ENCODE results near the gene KRT85.

Gene KRT85

GRCh38 chr12:52378091-52378490, 10.8 kb upstream of the KRT85 start:
- no peak overlapping the region for H3K4me3 ChIP-seq (ENCODE audit: low read depth in 1 of 2, low read length in 2 of 2)

GRCh38 chr12:52377266-52377665, 10.0 kb upstream of the KRT85 start:
- H3K4me1 ChIP-seq (ENCODE audit: control insufficient read depth in 1 of 2, insufficient read depth in 2 of 2, low read length in 2 of 2): no peaks in the 10 kb centered on the region
- no peaks in the 10 kb centered on the region for H3K36me3 ChIP-seq (ENCODE audit: control insufficient read depth in 1 of 2, insufficient read depth in 2 of 2, low read length in 2 of 2)

More at GRCh38 chr12:52378091-52378490, 10.8 kb upstream of the KRT85 start:
- peaks cover 0 to 2% of the 10 kb centered on the region in 2 donors for H3K9me3 ChIP-seq (ENCODE audit: control insufficient read depth in 1 of 2, low read length in 2 of 2)
- no peaks in the 10 kb centered on the region for H3K36me3 ChIP-seq (ENCODE audit: control insufficient read depth in 1 of 2, insufficient read depth in 2 of 2, low read length in 2 of 2)
- no peak overlapping the region for H3K27ac ChIP-seq (ENCODE audit: low read length)
- H3K4me1 ChIP-seq (ENCODE audit: control insufficient read depth in 1 of 2, insufficient read depth in 2 of 2, low read length in 2 of 2): no peaks in the 10 kb centered on the region
- H3K27me3 ChIP-seq (ENCODE audit: low read depth, low read length): no peaks in the 10 kb centered on the region

DNA sequence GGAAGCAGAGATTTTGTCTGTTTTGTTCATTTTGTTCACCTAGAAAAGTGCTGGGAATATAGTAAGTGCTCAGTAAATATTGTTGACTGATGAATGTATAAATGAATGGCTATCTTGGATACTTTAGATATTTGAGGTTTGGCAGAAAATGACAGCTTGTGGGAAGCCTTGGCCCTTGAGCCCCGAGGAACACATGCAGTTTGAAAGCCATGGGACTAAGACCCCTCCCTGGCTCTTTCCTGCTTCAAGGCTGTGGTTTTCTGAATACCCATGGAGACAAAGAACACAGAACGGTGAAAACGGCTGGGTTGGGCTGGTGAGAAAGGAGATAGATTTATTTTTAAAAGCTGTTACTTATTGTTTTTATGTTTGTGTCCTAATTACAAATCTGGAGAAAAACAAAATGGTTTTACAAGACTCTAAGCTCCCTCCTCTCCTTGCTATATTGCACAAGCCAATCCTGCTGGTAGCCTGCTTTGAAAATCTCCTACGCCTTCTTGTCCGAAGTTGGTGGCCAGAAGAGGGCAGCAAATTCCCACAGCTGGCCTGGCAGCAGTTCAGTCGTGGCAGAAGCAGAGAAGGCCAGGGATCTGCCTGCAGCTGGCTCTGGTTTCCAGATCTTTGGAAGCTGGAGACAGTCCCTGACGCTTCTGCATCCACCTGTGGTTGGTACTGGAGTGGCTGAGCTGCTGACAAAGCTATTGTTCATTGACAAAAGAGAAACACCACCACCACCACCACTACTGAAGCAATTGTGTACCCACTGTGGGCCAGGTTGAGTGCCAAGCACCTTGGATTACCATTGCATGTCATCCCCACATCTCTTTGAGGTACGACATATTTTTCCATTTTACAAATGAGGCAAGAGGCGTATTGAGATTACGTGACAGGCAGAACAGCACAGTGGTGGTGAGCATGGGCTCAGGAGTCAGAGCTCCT, 5.2 kb upstream of the KRT85 start:
- peaks cover 0 to 11% of the 10 kb centered on the region in 2 donors for H3K4me1 ChIP-seq (ENCODE audit: control insufficient read depth in 1 of 2, insufficient read depth in 2 of 2, low read length in 2 of 2)
- H3K27ac ChIP-seq (ENCODE audit: low read length): no peak overlapping the region
- peaks cover 0 to 2% of the 10 kb centered on the region in 2 donors for H3K9me3 ChIP-seq (ENCODE audit: control insufficient read depth in 1 of 2, low read length in 2 of 2)
- no peaks in the 10 kb centered on the region for H3K27me3 ChIP-seq (ENCODE audit: low read depth, low read length)
- H3K36me3 ChIP-seq (ENCODE audit: control insufficient read depth in 1 of 2, insufficient read depth in 2 of 2, low read length in 2 of 2): no peaks in the 10 kb centered on the region
- H3K4me3 ChIP-seq (ENCODE audit: low read depth in 1 of 2, low read length in 2 of 2): no peak overlapping the region

More at GRCh38 chr12:52377266-52377665, 10.0 kb upstream of the KRT85 start:
- Histone ChIP-seq H3K4me3 (ENCODE audit: low read depth in 1 of 2, low read length in 2 of 2) (no peak overlapping the region), H3K9me3 (ENCODE audit: control insufficient read depth in 1 of 2, low read length in 2 of 2) (peaks cover 0 to 2% of the 10 kb centered on the region in 2 donors), H3K27me3 (ENCODE audit: low read depth, low read length) (no peaks in the 10 kb centered on the region), H3K27ac (ENCODE audit: low read length) (no peak overlapping the region)

- Histone ChIP-seq H3K27me3 (ENCODE audit: low read depth, low read length) (no peaks in the 10 kb centered on the region), H3K4me3 (ENCODE audit: low read depth in 1 of 2, low read length in 2 of 2) (no peak overlapping the region), H3K36me3 (ENCODE audit: control insufficient read depth in 1 of 2, insufficient read depth in 2 of 2, low read length in 2 of 2) (no peaks in the 10 kb centered on the region), H3K27ac (ENCODE audit: low read length) (no peak overlapping the region), H3K9me3 (ENCODE audit: control insufficient read depth in 1 of 2, low read length in 2 of 2) (peaks cover 0 to 2% of the 10 kb centered on the region in 2 donors), H3K4me1 (ENCODE audit: control insufficient read depth in 1 of 2, insufficient read depth in 2 of 2, low read length in 2 of 2) (peaks cover 0 to 11% of the 10 kb centered on the region in 2 donors)
Measured at GRCh38 chr12:52371716-52372115, 4.4 kb upstream of the KRT85 start.

DNA sequence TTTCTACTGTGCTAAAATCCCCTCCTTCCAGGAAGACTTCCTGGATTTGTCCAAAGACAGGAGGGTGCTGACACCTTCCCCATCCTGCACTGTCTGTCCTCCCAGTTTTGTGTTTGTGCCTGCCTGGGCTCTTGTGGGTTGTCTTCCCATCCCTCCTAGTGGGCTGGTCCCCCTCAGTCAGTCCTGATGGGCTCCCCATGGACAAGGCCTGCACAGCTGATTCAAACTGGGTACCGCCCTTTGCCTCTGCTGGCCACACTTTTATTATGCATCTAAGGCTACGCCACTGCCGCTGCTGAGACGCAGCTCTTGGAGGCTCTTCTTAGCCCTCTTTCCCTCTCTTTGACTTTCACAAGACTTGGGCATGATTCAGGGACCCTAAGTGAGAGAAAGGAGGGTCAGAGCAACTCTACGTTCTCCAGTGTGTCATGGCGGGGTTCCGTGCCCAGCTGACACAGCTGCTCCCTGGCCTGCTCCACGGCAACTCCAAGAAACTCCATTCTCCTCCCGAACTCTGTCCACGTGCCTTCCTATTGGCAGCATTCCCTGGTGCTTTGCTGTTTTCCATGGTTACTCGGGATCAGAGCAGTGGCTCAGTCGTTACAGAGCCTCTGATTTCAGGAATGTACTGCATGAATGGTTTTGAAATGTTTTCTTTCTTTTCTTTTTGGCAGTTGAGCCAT, 3.8 kb upstream of the KRT85 start:
- Histone ChIP-seq H3K4me1 (ENCODE audit: control insufficient read depth in 1 of 2, insufficient read depth in 2 of 2, low read length in 2 of 2) (peaks cover 0 to 11% of the 10 kb centered on the region in 2 donors), H3K27me3 (ENCODE audit: low read depth, low read length) (no peaks in the 10 kb centered on the region), H3K27ac (ENCODE audit: low read length) (no peak overlapping the region)

GRCh38 chr12:52369809-52370208, 2.5 kb upstream of the KRT85 start:
- Histone ChIP-seq H3K4me3 (ENCODE audit: low read depth in 1 of 2, low read length in 2 of 2) (no peak overlapping the region), H3K27me3 (ENCODE audit: low read depth, low read length) (no peaks in the 10 kb centered on the region), H3K27ac (ENCODE audit: low read length) (no peak overlapping the region), H3K36me3 (ENCODE audit: control insufficient read depth in 1 of 2, insufficient read depth in 2 of 2, low read length in 2 of 2) (no peaks in the 10 kb centered on the region), H3K4me1 (ENCODE audit: control insufficient read depth in 1 of 2, insufficient read depth in 2 of 2, low read length in 2 of 2) (peaks cover 0 to 11% of the 10 kb centered on the region in 2 donors), H3K9me3 (ENCODE audit: control insufficient read depth in 1 of 2, low read length in 2 of 2) (peaks cover 0 to 2% of the 10 kb centered on the region in 2 donors)

More for the DNA sequence above, 3.8 kb upstream of the KRT85 start:
- Histone ChIP-seq H3K4me3 (ENCODE audit: low read depth in 1 of 2, low read length in 2 of 2) (no peak overlapping the region), H3K9me3 (ENCODE audit: control insufficient read depth in 1 of 2, low read length in 2 of 2) (peaks cover 0 to 2% of the 10 kb centered on the region in 2 donors), H3K36me3 (ENCODE audit: control insufficient read depth in 1 of 2, insufficient read depth in 2 of 2, low read length in 2 of 2) (no peaks in the 10 kb centered on the region)

- H3K9me3 ChIP-seq (ENCODE audit: control insufficient read depth in 1 of 2, low read length in 2 of 2): peaks cover 0 to 2% of the 10 kb centered on the region in 2 donors
Measured at GRCh38 chr12:52369211-52369610, 1.9 kb upstream of the KRT85 start.

GRCh38 chr12:52368508-52368907, 1.2 kb upstream of the KRT85 start:
- H3K36me3 ChIP-seq (ENCODE audit: control insufficient read depth in 1 of 2, insufficient read depth in 2 of 2, low read length in 2 of 2): no peaks in the 10 kb centered on the region
- no peak overlapping the region for H3K27ac ChIP-seq (ENCODE audit: low read length)
- H3K4me1 ChIP-seq (ENCODE audit: control insufficient read depth in 1 of 2, insufficient read depth in 2 of 2, low read length in 2 of 2): peaks cover 0 to 11% of the 10 kb centered on the region in 2 donors
- H3K27me3 ChIP-seq (ENCODE audit: low read depth, low read length): no peaks in the 10 kb centered on the region
- H3K4me3 ChIP-seq (ENCODE audit: low read depth in 1 of 2, low read length in 2 of 2): no peak overlapping the region
- H3K9me3 ChIP-seq (ENCODE audit: control insufficient read depth in 1 of 2, low read length in 2 of 2): no peaks in the 10 kb centered on the region

More at GRCh38 chr12:52369211-52369610, 1.9 kb upstream of the KRT85 start:
- Histone ChIP-seq H3K27ac (ENCODE audit: low read length) (no peak overlapping the region), H3K36me3 (ENCODE audit: control insufficient read depth in 1 of 2, insufficient read depth in 2 of 2, low read length in 2 of 2) (no peaks in the 10 kb centered on the region), H3K4me1 (ENCODE audit: control insufficient read depth in 1 of 2, insufficient read depth in 2 of 2, low read length in 2 of 2) (peaks cover 0 to 11% of the 10 kb centered on the region in 2 donors), H3K4me3 (ENCODE audit: low read depth in 1 of 2, low read length in 2 of 2) (no peak overlapping the region), H3K27me3 (ENCODE audit: low read depth, low read length) (no peaks in the 10 kb centered on the region)

DNA sequence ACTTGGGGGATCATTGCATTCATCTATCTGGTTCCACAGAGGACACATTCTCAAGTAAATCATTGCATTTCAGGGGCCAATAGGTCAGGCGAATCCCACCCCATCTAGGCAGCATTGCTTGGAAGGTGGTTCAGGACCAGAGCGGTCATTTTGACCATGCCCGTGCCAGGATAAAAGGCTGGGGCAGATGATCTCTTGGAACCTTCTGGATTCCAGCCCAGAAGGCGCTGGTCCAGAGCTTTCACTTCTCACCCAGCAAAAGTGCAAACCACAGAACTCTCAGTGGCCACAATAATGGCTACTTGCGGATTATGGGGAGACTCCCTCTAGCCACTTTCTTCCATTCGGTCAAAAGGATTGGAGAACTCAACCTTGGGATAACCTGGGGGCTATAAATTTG, 595 bp upstream of the KRT85 start:
- Histone ChIP-seq H3K4me3 (ENCODE audit: low read depth in 1 of 2, low read length in 2 of 2) (no peak overlapping the region), H3K9me3 (ENCODE audit: control insufficient read depth in 1 of 2, low read length in 2 of 2) (no peaks in the 10 kb centered on the region), H3K4me1 (ENCODE audit: control insufficient read depth in 1 of 2, insufficient read depth in 2 of 2, low read length in 2 of 2) (peaks cover 0 to 11% of the 10 kb centered on the region in 2 donors), H3K27me3 (ENCODE audit: low read depth, low read length) (no peaks in the 10 kb centered on the region), H3K27ac (ENCODE audit: low read length) (no peak overlapping the region), H3K36me3 (ENCODE audit: control insufficient read depth in 1 of 2, insufficient read depth in 2 of 2, low read length in 2 of 2) (no peaks in the 10 kb centered on the region)

GRCh38 chr12:52364901-52365489, 2.3 kb downstream of the KRT85 start:
- H3K27me3 ChIP-seq (ENCODE audit: low read depth, low read length): no peaks in the 10 kb centered on the region
- H3K27ac ChIP-seq (ENCODE audit: low read length): no peak overlapping the region
- H3K4me3 ChIP-seq (ENCODE audit: low read depth in 1 of 2, low read length in 2 of 2): no peak overlapping the region
- no peaks in the 10 kb centered on the region for H3K4me1 ChIP-seq (ENCODE audit: control insufficient read depth in 1 of 2, insufficient read depth in 2 of 2, low read length in 2 of 2)
- H3K9me3 ChIP-seq (ENCODE audit: control insufficient read depth in 1 of 2, low read length in 2 of 2): no peaks in the 10 kb centered on the region
- no peaks in the 10 kb centered on the region for H3K36me3 ChIP-seq (ENCODE audit: control insufficient read depth in 1 of 2, insufficient read depth in 2 of 2, low read length in 2 of 2)

GRCh38 chr12:52364061-52364460, 3.2 kb downstream of the KRT85 start:
- Histone ChIP-seq H3K9me3 (ENCODE audit: control insufficient read depth in 1 of 2, low read length in 2 of 2) (no peaks in the 10 kb centered on the region), H3K4me3 (ENCODE audit: low read depth in 1 of 2, low read length in 2 of 2) (no peak overlapping the region), H3K4me1 (ENCODE audit: control insufficient read depth in 1 of 2, insufficient read depth in 2 of 2, low read length in 2 of 2) (no peaks in the 10 kb centered on the region), H3K27ac (ENCODE audit: low read length) (no peak overlapping the region), H3K36me3 (ENCODE audit: control insufficient read depth in 1 of 2, insufficient read depth in 2 of 2, low read length in 2 of 2) (no peaks in the 10 kb centered on the region), H3K27me3 (ENCODE audit: low read depth, low read length) (no peaks in the 10 kb centered on the region)
